H1 (cell line): Measurements from ENCODE around the gene TMEM178B. TPM values are rescaled to one million over a fixed set of nuclear protein-coding genes. Genes with fewer than 3 reads are reported as not detected.

Experiments used
- CTCF ChIA-PET: fragments of 300-600 bp; sonication (Branson Sonifier 250); formaldehyde crosslinking; loops from one replicate; lab custom pipeline; 2021; ENCODE audit not compliant: partially characterized antibody; lab: Charles Lee
- POLR2A ChIA-PET: fragments of 300-600 bp; sonication (Branson Sonifier 250); formaldehyde crosslinking; loops from one replicate; lab custom pipeline; 2021; ENCODE audit warnings: inconsistent platforms; ENCODE audit not compliant: partially characterized antibody; lab: Charles Lee
- DNase-seq, 2 experiments: peaks; one replicate each; pipeline versions ENCODE4 v3.0.0 to v3.0.0-alpha.2; 2010 to 2022; ENCODE audit warnings: low spot score in 2 of 2, low read depth in 1 of 2, mixed read lengths in 1 of 2
- FAIRE-seq: peaks from 2 replicates; lab custom pipeline; 2011; peaks lifted over from hg19 to GRCh38; lab: Jason Lieb, UNC
- H2AFZ ChIP-seq: 2 replicates; pipeline ENCODE4 v1.8.1; 2012; ENCODE audit warnings: low read length, inconsistent platforms
- H2AK5ac ChIP-seq: 2 replicates; pipeline ENCODE4 v1.6.1; 2013; ENCODE audit warnings: low read depth, low read length
- H2BK120ac ChIP-seq: replicated peaks from 2 replicates; pipeline ENCODE3; 2013; ENCODE audit warnings: low read depth, low read length, inconsistent platforms
- H2BK12ac ChIP-seq: 2 replicates; pipeline ENCODE4 v1.6.1; 2013; ENCODE audit warnings: low read depth, low read length
- H2BK15ac ChIP-seq: 2 replicates; pipeline ENCODE4 v1.6.1; 2013; ENCODE audit warnings: low read length
- H2BK20ac ChIP-seq: 2 replicates; pipeline ENCODE4 v1.6.1; 2013; ENCODE audit warnings: low read length
- H2BK5ac ChIP-seq: 2 replicates; pipeline ENCODE4 v1.6.1; 2013; ENCODE audit warnings: low read depth, low read length
- H3K14ac ChIP-seq: 2 replicates; pipeline ENCODE4 v1.6.1; 2013; ENCODE audit warnings: inconsistent platforms; ENCODE audit not compliant: insufficient read length
- H3K18ac ChIP-seq: 2 replicates; pipeline ENCODE4 v1.6.1; 2013; ENCODE audit warnings: low read length; ENCODE audit errors: extremely low read depth
- H3K23ac ChIP-seq: 2 replicates; pipeline ENCODE4 v1.6.1; 2013; ENCODE audit warnings: inconsistent platforms; ENCODE audit not compliant: insufficient read length
- H3K23me2 ChIP-seq: 2 replicates; pipeline ENCODE4 v1.6.1; 2013; ENCODE audit warnings: low read depth, low read length
- H3K27ac ChIP-seq: 2 replicates; pipeline ENCODE4 v1.6.1; 2011; ENCODE audit warnings: low read depth, low read length, inconsistent platforms
- H3K27me3 ChIP-seq, 4 experiments: replicated peaks in 1 of 4; 1 replicate in 1 of 4; 2 replicates in 3 of 4; pipeline versions ENCODE4 v1.6.1 to v1.8.1; 2011 to 2013; ENCODE audit warnings: low read length in 3 of 4, mild to moderate bottlenecking in 3 of 4, inconsistent platforms in 2 of 4, mixed read lengths in 2 of 4, moderate library complexity in 1 of 4; ENCODE audit not compliant: control insufficient read depth in 3 of 4, insufficient read depth in 3 of 4; ENCODE audit errors: extremely low read depth in 1 of 4
- H3K36me3 ChIP-seq, 4 experiments: 2 replicates each; pipeline versions ENCODE4 v1.6.1 to v1.8.1; 2011 to 2013; ENCODE audit warnings: mild to moderate bottlenecking in 4 of 4, low read length in 3 of 4, moderate library complexity in 2 of 4, control low read depth in 1 of 4, inconsistent platforms in 1 of 4; ENCODE audit not compliant: insufficient read depth in 4 of 4, control insufficient read depth in 2 of 4
- H3K4ac ChIP-seq: replicated peaks from 2 replicates; pipeline ENCODE3; 2013; ENCODE audit warnings: low read length, low read depth, mixed read lengths, inconsistent platforms; ENCODE audit not compliant: insufficient read length
- H3K4me1 ChIP-seq, 4 experiments: replicated peaks in 1 of 4; 1 replicate in 1 of 4; 2 replicates in 3 of 4; pipeline versions ENCODE4 v1.6.1 to v1.8.1; 2011 to 2013; ENCODE audit warnings: low read length in 3 of 4, inconsistent platforms in 2 of 4, mixed read lengths in 1 of 4; ENCODE audit not compliant: insufficient read depth in 4 of 4, control insufficient read depth in 3 of 4
- H3K4me2 ChIP-seq, 2 experiments: 2 replicates each; pipeline versions ENCODE4 v1.6.1 to v1.8.1; 2011 to 2013; ENCODE audit warnings: low read depth in 2 of 2, low read length in 2 of 2, control low read depth in 1 of 2, inconsistent platforms in 1 of 2, mild to moderate bottlenecking in 1 of 2; ENCODE audit not compliant: insufficient read depth in 1 of 2
- H3K4me3 ChIP-seq, 4 experiments: fragments of 200-600, 300-600 bp in 1 of 4; sonication (generic), shearing (Covaris generic), sonication (Bioruptor Twin) in 1 of 4; 2 replicates each; pipeline versions ENCODE4 v1.5.1 to v1.8.1; 2011 to 2016; ENCODE audit warnings: low read length in 4 of 4, low read depth in 3 of 4, control low read depth in 2 of 4, inconsistent platforms in 2 of 4, mild to moderate bottlenecking in 2 of 4, mixed read lengths in 1 of 4, moderate library complexity in 1 of 4; ENCODE audit not compliant: insufficient read depth in 2 of 4; ENCODE audit errors: extremely low read depth in 1 of 4
- H3K56ac ChIP-seq: replicated peaks from 2 replicates; pipeline ENCODE3; 2013; ENCODE audit warnings: low read depth, mild to moderate bottlenecking, mixed read lengths, low read length, inconsistent platforms; ENCODE audit not compliant: insufficient read length
- H3K79me1 ChIP-seq: 2 replicates; pipeline ENCODE4 v1.6.1; 2013; ENCODE audit warnings: low read depth, low read length, control low read depth
- H3K79me2 ChIP-seq, 2 experiments: 2 replicates each; pipeline versions ENCODE4 v1.6.1 to v1.8.1; 2012 to 2013; ENCODE audit warnings: low read length in 2 of 2, mild to moderate bottlenecking in 2 of 2, inconsistent platforms in 1 of 2; ENCODE audit not compliant: insufficient read depth in 2 of 2, control insufficient read depth in 1 of 2
- H3K9ac ChIP-seq, 4 experiments: replicated peaks in 1 of 4; 1 replicate in 1 of 4; 2 replicates in 3 of 4; pipeline versions ENCODE4 v1.6.1 to v1.8.1; 2011 to 2013; ENCODE audit warnings: low read depth in 3 of 4, low read length in 3 of 4, control low read depth in 2 of 4, mild to moderate bottlenecking in 2 of 4, moderate library complexity in 2 of 4, inconsistent platforms in 1 of 4; ENCODE audit errors: extremely low read depth in 1 of 4
- H3K9me3 ChIP-seq, 2 experiments: 2 replicates each; pipeline versions ENCODE4 v1.6.1 to v1.8.1; 2012 to 2013; ENCODE audit warnings: mild to moderate bottlenecking in 2 of 2, moderate library complexity in 2 of 2, control low read depth in 1 of 2, inconsistent platforms in 1 of 2, low read depth in 1 of 2, low read length in 1 of 2, mixed read lengths in 1 of 2; ENCODE audit not compliant: insufficient read depth in 2 of 2
- H4K20me1 ChIP-seq, 2 experiments: replicated peaks in 1 of 2; 2 replicates each; pipeline versions ENCODE3 to v1.8.1; 2011 to 2013; ENCODE audit warnings: inconsistent platforms in 2 of 2, low read length in 2 of 2, mild to moderate bottlenecking in 1 of 2; ENCODE audit not compliant: insufficient read depth in 2 of 2, control insufficient read depth in 1 of 2
- H4K5ac ChIP-seq: 2 replicates; pipeline ENCODE4 v1.6.1; 2013; ENCODE audit warnings: low read length, low read depth, mixed read lengths, inconsistent platforms; ENCODE audit not compliant: insufficient read length
- H4K8ac ChIP-seq: 2 replicates; pipeline ENCODE4 v1.8.0; 2013; ENCODE audit warnings: mild to moderate bottlenecking, moderate library complexity, low read length, inconsistent platforms; ENCODE audit not compliant: insufficient read depth; ENCODE audit errors: extremely low read depth
- H4K91ac ChIP-seq: replicated peaks from 2 replicates; pipeline ENCODE3; 2013; ENCODE audit warnings: low read length, mixed read lengths, inconsistent platforms; ENCODE audit not compliant: insufficient read length
- CHD1 ChIP-seq: IDR thresholded peaks from 2 replicates; pipeline ENCODE4 v1.6.1; 2012; ENCODE audit warnings: low read depth, low read length, improper control_type of control experiment
- CTBP2 ChIP-seq: IDR thresholded peaks from 2 replicates; pipeline ENCODE4 v1.7.0; 2011; ENCODE audit warnings: borderline replicate concordance, mild to moderate bottlenecking, moderate library complexity, mixed read lengths, low read length; ENCODE audit not compliant: insufficient read depth, insufficient read length
- EGR1 ChIP-seq: IDR thresholded peaks from 2 replicates; pipeline ENCODE4 v1.6.1; 2011; ENCODE audit warnings: low read depth, low read length, borderline replicate concordance
- EP300 ChIP-seq, 2 experiments: IDR thresholded peaks; 1 replicate in 1 of 2; 2 replicates in 1 of 2; pipeline ENCODE4 v1.6.1; 2011 to 2012; ENCODE audit warnings: low read depth in 2 of 2, low read length in 2 of 2, mild to moderate bottlenecking in 2 of 2, borderline replicate concordance in 1 of 2, inconsistent platforms in 1 of 2, moderate library complexity in 1 of 2
- GTF2F1 ChIP-seq: IDR thresholded peaks from 2 replicates; pipeline ENCODE4 v1.6.1; 2012; ENCODE audit warnings: low read depth, low read length, improper control_type of control experiment, borderline replicate concordance
- HDAC6 ChIP-seq: IDR thresholded peaks from one replicate; pipeline ENCODE4 v1.7.1; 2012; ENCODE audit warnings: low read depth, mild to moderate bottlenecking, inconsistent platforms, low read length, moderate library complexity
- JUN ChIP-seq: IDR thresholded peaks from 2 replicates; pipeline ENCODE4 v1.6.1; 2011; ENCODE audit warnings: low read depth, mild to moderate bottlenecking, improper control_type of control experiment, low read length
- NANOG ChIP-seq: IDR thresholded peaks from 2 replicates; pipeline ENCODE4 v1.6.1; 2011; ENCODE audit warnings: low read length, low read depth, mild to moderate bottlenecking, inconsistent platforms; ENCODE audit not compliant: insufficient read depth, poor library complexity, severe bottlenecking
- PHF8 ChIP-seq: fragments of 200-600 bp; sonication (generic); conservative IDR thresholded peaks from 2 replicates; pipeline ENCODE4 v1.7.1; 2012; ENCODE audit warnings: low read depth, mild to moderate bottlenecking, inconsistent platforms, low read length, moderate library complexity
- SP1 ChIP-seq: IDR thresholded peaks from 2 replicates; pipeline ENCODE4 v1.6.1; 2011; ENCODE audit warnings: low read depth, low read length
- YY1 ChIP-seq: IDR thresholded peaks from 2 replicates; pipeline ENCODE4 v1.6.1; 2011; ENCODE audit warnings: low read depth, mild to moderate bottlenecking, low read length
- ZNF274 ChIP-seq: IDR thresholded peaks from 2 replicates; pipeline ENCODE4 v1.7.0; 2012; ENCODE audit warnings: low read length, borderline replicate concordance; ENCODE audit errors: extremely low read depth
- WGBS, 2 experiments: shearing (Covaris generic) in 1 of 2; methylation state at CpG; one replicate each; pipeline versions ENCODE4 v1.1.6 to v1.1.7; 2013 to 2015; ENCODE audit warnings: low lambda C conversion rate in 2 of 2, mixed read lengths in 2 of 2, inconsistent platforms in 1 of 2, low coverage in 1 of 2, missing lambda C conversion rate in 1 of 2; ENCODE audit not compliant: insufficient replicate concordance in 2 of 2, insufficient coverage in 1 of 2, insufficient read length in 1 of 2; ENCODE audit errors: extremely low coverage in 1 of 2, missing lambda C conversion rate in 1 of 2; 5-methylcytosine and 5-hydroxymethylcytosine counted together
- polyA plus RNA-seq, 7 experiments: library from polyadenylated mRNA; depleted of rRNA in 3 of 7; stranded (reverse) in 5 of 7; unstranded in 2 of 7; fragments of >200 nt in 5 of 7; fragments of 200-250 nt in 2 of 7; gene quantifications; 1 replicate in 5 of 7; 2 replicates in 1 of 7; 4 replicates in 1 of 7; pipeline versions ENCODE4 v1.2.1 to v1.2.3, GENCODE V29; 2011 to 2013; ENCODE audit warnings: missing spikeins in 2 of 7, mixed read lengths in 2 of 7
- total RNA-seq: library from RNA; stranded (reverse); fragmentation: NEBNext Ultra II Directional; extraction: Animal tissue kit (Norgen Biotek cat#: 25700); gene quantifications from 2 replicates; pipeline ENCODE4 v1.2.1, GENCODE V29; 2021

TMEM178B gene
- total and polyA plus RNA-seq, 2 of the 8 experiments (the other 6 are each of a cell fraction or from before 2014, with no cell fraction given): 5.3 to 18.1 TPM

DNA sequence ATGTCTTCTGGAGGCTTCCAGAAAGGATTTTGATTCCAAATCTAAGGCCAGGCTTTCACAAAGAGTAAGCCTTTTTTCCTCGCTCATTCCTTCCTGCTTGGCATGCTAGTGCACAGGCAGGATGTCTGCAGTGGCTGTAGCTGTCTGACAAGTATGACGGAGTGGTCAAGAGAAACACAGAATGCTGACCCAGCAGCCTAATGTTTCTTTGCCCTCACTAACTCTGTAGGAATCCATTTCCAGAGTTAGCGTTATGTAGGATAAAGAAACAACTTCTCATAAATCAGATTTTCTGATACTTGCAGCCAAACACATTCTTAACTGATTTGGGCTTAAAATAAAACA is 286.5 kb downstream of the TMEM178B start:
- Histone ChIP-seq H3K4ac (no peak overlapping the region), H2BK20ac (no peak overlapping the region), H2AK5ac (no peak overlapping the region), H4K91ac (no peak overlapping the region), H3K79me2 (no peaks in the 10 kb centered on the region), H3K14ac (no peak overlapping the region), H3K18ac (no peak overlapping the region), H3K23ac (no peak overlapping the region), H3K4me2 (no peak overlapping the region), H2BK12ac (no peak overlapping the region), H3K9me3 (0 out of 4 replicates have a peak, but pooled peaks cover 0 to 2% of the 10 kb centered on the region in 2 experiments), H3K23me2 (no peaks in the 10 kb centered on the region; the same call in 1 of the 2 replicates), H3K79me1 (no peaks in the 10 kb centered on the region), H3K9ac (no peak overlapping the region), H2BK5ac (no peak overlapping the region), H4K8ac (no peak overlapping the region), H3K4me1 (peaks cover 1 to 8% (median 4%) of the 10 kb centered on the region in 4 experiments; a peak in 5 of 7 replicates), H2BK120ac (no peak overlapping the region), H2AFZ (no peak overlapping the region), H3K36me3 (no peaks in the 10 kb centered on the region), H3K4me3 (no peak overlapping the region), H4K5ac (no peak overlapping the region), H4K20me1 (no peaks in the 10 kb centered on the region), H3K27me3 (no peaks in the 10 kb centered on the region), H3K27ac (no peak overlapping the region), H3K56ac (no peak overlapping the region), H2BK15ac (no peak overlapping the region)
- no peak for TF ChIP-seq CTBP2
- TF ChIP-seq CHD1: no peak
- TF ChIP-seq GTF2F1: no peak
- TF ChIP-seq YY1: no peak
- TF ChIP-seq JUN: no peak
- no peak for TF ChIP-seq PHF8
- TF ChIP-seq ZNF274: no peak
- no peak for TF ChIP-seq EGR1
- no peak for TF ChIP-seq SP1
- TF ChIP-seq EP300 (IDR thresholded peaks at IDR 0.05; ENCODE audit: borderline replicate concordance in 1 of 2, low read depth in 2 of 2, low read length in 2 of 2): no peak
- TF ChIP-seq HDAC6: no peak
- no peak for TF ChIP-seq NANOG
- ChIA-PET CTCF (no interaction called here), POLR2A (no interaction called here)
- DNase-seq (no peak), FAIRE-seq (no peak)
- WGBS, 2 experiments: 96% methylated on average over 3 of the region's 3 CpGs; no CpG with 5 or more reads in 1 of the 2 experiments
